ENCODE measurements around the gene ANXA3. TPM values are rescaled to one million over a fixed set of nuclear protein-coding genes. Genes with fewer than 3 reads are reported as not detected.
"Not testable (repeated sequence)": the region's sequence is repeated elsewhere in the genome, so short reads cannot be mapped to it uniquely, and the experiment has no call there.

Gene ANXA3
- polyA plus RNA-seq, 3 donors, result 0.31 to 0.64 (median 0.55) TPM

DNA sequence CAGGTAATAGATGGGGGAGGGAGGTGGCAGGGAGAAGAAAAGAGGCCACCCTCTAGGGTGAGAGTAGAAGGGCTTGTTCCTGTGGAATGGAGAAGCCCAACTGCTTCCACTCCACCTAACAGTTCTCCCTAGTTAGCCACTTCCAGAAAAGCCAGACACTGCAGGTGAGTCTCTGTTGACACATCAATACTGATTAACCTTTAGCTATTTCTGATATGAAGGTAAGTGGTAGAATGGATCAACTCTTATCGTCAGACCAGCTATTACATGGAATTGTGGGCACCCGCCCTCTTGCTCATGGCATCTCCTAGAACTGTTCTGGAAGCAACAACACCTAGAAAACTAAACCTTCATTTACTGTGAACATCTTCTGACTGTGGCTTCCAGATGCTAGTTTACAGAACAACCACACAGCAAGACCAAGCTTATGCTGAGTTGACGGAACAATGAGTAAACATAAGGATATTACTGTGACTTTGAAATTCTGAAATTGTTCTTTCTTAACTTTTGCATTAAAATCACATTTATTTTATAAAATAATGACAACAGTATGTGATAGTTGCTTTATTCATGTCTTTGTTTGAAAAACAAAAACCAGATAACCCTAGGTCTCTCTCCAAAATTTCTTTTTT, 44.7 kb downstream of the ANXA3 start:
- no peak overlapping the region for H3K9ac ChIP-seq (ENCODE audit: insufficient read depth, low read length, poor library complexity, severe bottlenecking)
- TF ChIP-seq, protein P1, sequence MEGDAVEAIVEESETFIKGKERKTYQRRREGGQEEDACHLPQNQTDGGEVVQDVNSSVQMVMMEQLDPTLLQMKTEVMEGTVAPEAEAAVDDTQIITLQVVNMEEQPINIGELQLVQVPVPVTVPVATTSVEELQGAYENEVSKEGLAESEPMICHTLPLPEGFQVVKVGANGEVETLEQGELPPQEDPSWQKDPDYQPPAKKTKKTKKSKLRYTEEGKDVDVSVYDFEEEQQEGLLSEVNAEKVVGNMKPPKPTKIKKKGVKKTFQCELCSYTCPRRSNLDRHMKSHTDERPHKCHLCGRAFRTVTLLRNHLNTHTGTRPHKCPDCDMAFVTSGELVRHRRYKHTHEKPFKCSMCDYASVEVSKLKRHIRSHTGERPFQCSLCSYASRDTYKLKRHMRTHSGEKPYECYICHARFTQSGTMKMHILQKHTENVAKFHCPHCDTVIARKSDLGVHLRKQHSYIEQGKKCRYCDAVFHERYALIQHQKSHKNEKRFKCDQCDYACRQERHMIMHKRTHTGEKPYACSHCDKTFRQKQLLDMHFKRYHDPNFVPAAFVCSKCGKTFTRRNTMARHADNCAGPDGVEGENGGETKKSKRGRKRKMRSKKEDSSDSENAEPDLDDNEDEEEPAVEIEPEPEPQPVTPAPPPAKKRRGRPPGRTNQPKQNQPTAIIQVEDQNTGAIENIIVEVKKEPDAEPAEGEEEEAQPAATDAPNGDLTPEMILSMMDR (IDR thresholded peaks at IDR 0.05), result no peak
- H3K27ac Mint-ChIP-seq, result no peak overlapping the region
- no peak overlapping the region for H2AFZ ChIP-seq (ENCODE audit: insufficient read depth, low read depth, low read length, poor library complexity, severe bottlenecking)
- H3K27me3 ChIP-seq (ENCODE audit: control insufficient read depth in 2 of 2, insufficient read depth in 2 of 2, low read length in 2 of 2), result no peaks in the 10 kb centered on the region
- no peaks in the 10 kb centered on the region for H3K36me3 ChIP-seq (replicated peaks in 1 of 2; ENCODE audit: control insufficient read depth in 1 of 2, insufficient read depth in 2 of 2, low read length in 2 of 2)
- H3K9me3 Mint-ChIP-seq, result no peaks in the 10 kb centered on the region
- no peaks in the 10 kb centered on the region for H3K36me3 Mint-ChIP-seq
- H3K4me3 ChIP-seq (replicated peaks in 1 of 3; ENCODE audit: low read depth in 2 of 3, low read length in 3 of 3), result no peak overlapping the region
- no peaks in the 10 kb centered on the region for H3K9me3 ChIP-seq (replicated peaks in 1 of 2; ENCODE audit: control insufficient read depth in 1 of 2, insufficient read depth in 1 of 2, low read length in 2 of 2)
- no peak overlapping the region for H3K4me2 ChIP-seq (replicated peaks; ENCODE audit: extremely low read depth, low read length, poor library complexity, severe bottlenecking)
- no CpG with 5 or more reads among the region's 3 CpGs for WGBS (ENCODE audit: insufficient coverage)
- no peak overlapping the region for H3K27ac ChIP-seq (ENCODE audit: low read depth in 1 of 2, low read length in 2 of 2)
- no peaks in the 10 kb centered on the region for H4K20me1 ChIP-seq (ENCODE audit: insufficient read depth, low read length)
- no peaks in the 10 kb centered on the region for H3K79me2 ChIP-seq (ENCODE audit: insufficient read depth, low read length)
- H3K27me3 Mint-ChIP-seq (ENCODE audit: low read depth in 3 of 3), result peaks cover 0 to 2% (median 2%) of the 10 kb centered on the region in 3 donors
- no peaks in the 10 kb centered on the region for H3K4me1 ChIP-seq (ENCODE audit: control insufficient read depth in 1 of 2, insufficient read depth in 2 of 2, low read length in 2 of 2)
- no peaks in the 10 kb centered on the region for H3K4me1 Mint-ChIP-seq
- intact Hi-C loops (cut with micrococcal nuclease), result no loop called here
- DNase-seq, result no peak
- H3K4me3 Mint-ChIP-seq, result no peak overlapping the region

DNA sequence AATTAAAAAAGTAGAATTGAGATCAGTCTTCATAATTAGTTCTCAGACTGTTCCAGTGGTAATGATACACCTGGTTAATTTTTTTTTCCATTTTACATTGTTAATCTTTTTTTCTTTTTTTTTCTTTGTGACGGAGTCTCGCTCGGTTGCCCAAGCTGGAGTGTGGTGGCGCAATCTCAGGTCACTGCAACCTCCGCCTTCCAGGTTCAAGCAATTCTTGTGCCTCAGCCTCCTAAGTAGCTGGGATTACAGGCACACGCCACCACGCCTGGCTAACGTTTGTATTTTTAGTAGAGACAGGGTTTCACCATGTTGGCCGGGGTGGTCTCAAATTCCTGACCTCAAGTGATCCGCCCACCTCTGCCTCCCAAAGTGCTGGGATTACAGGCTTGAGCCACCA, 46.9 kb downstream of the ANXA3 start:
- H4K20me1 ChIP-seq (ENCODE audit: insufficient read depth, low read length); H3K27ac Mint-ChIP-seq; H3K9me3 ChIP-seq (replicated peaks in 1 of 2; ENCODE audit: control insufficient read depth in 1 of 2, insufficient read depth in 1 of 2, low read length in 2 of 2); H3K36me3 Mint-ChIP-seq; DNase-seq; H3K27me3 Mint-ChIP-seq (ENCODE audit: low read depth in 3 of 3); H3K27ac ChIP-seq (ENCODE audit: low read depth in 1 of 2, low read length in 2 of 2); H2AFZ ChIP-seq (ENCODE audit: insufficient read depth, low read depth, low read length, poor library complexity, severe bottlenecking); H3K4me1 ChIP-seq (ENCODE audit: control insufficient read depth in 1 of 2, insufficient read depth in 2 of 2, low read length in 2 of 2); H3K79me2 ChIP-seq (ENCODE audit: insufficient read depth, low read length); H3K4me3 Mint-ChIP-seq; H3K27me3 ChIP-seq (ENCODE audit: control insufficient read depth in 2 of 2, insufficient read depth in 2 of 2, low read length in 2 of 2); H3K36me3 ChIP-seq (replicated peaks in 1 of 2; ENCODE audit: control insufficient read depth in 1 of 2, insufficient read depth in 2 of 2, low read length in 2 of 2); H3K4me3 ChIP-seq (replicated peaks in 1 of 3; ENCODE audit: low read depth in 2 of 3, low read length in 3 of 3); H3K4me2 ChIP-seq (replicated peaks; ENCODE audit: extremely low read depth, low read length, poor library complexity, severe bottlenecking); H3K4me1 Mint-ChIP-seq; intact Hi-C loops (cut with micrococcal nuclease); H3K9ac ChIP-seq (ENCODE audit: insufficient read depth, low read length, poor library complexity, severe bottlenecking); H3K9me3 Mint-ChIP-seq: not testable (repeated sequence)
- WGBS (ENCODE audit: insufficient coverage), result 93% methylated on average over 5 of the region's 10 CpGs
